Neural crest cell (in vitro differentiated cells): Measurements from ENCODE around the gene TMX3. TPM values are rescaled to one million over a fixed set of nuclear protein-coding genes. Genes with fewer than 3 reads are reported as not detected.

Experiments used
- DNase-seq: peaks from one replicate; pipeline ENCODE4 v3.0.0; 2021; ENCODE audit warnings: low read depth, mixed read lengths, low spot score
- H3K27ac Mint-ChIP-seq: one replicate; pipeline ENCODE4 v1.8.0; 2021; ENCODE audit warnings: mild to moderate bottlenecking, mixed read lengths; ENCODE audit not compliant: unreplicated experiment
- H3K27me3 Mint-ChIP-seq: 2 replicates; pipeline ENCODE4 v1.8.0; 2021; ENCODE audit warnings: low read depth, mild to moderate bottlenecking, mixed read lengths
- H3K36me3 Mint-ChIP-seq: 2 replicates; pipeline ENCODE4 v1.8.0; 2021; ENCODE audit warnings: low read depth, mild to moderate bottlenecking, mixed read lengths
- H3K4me1 Mint-ChIP-seq: 2 replicates; pipeline ENCODE4 v1.8.0; 2021; ENCODE audit warnings: mixed read lengths
- H3K4me3 Mint-ChIP-seq: one replicate; pipeline ENCODE4 v1.8.0; 2021; ENCODE audit warnings: mild to moderate bottlenecking, mixed read lengths
- H3K9me3 Mint-ChIP-seq: 2 replicates; pipeline ENCODE4 v1.8.0; 2021; ENCODE audit warnings: mixed read lengths
- CTCF ChIP-seq: fragments of 200-600 bp; sonication (generic); conservative IDR thresholded peaks from 2 replicates; pipeline ENCODE4 v1.5.0; 2021; ENCODE audit warnings: antibody characterized with exemption, mild to moderate bottlenecking
- total RNA-seq: library from RNA; stranded (reverse); gene quantifications from 2 replicates; pipeline ENCODE4 v1.2.1, GENCODE V29; 2021

Gene TMX3
- total RNA-seq, 1 donor from 2014 or later, result 47.5 TPM

GRCh38 chr18:68734308-68734707 is 19.4 kb upstream of the TMX3 start:
- Mint-ChIP-seq H3K4me1 (no peaks in the 10 kb centered on the region), H3K4me3 (no peak overlapping the region), H3K9me3 (peaks cover 2% of the 10 kb centered on the region), H3K27ac (no peak overlapping the region), H3K27me3 (no peaks in the 10 kb centered on the region), H3K36me3 (no peaks in the 10 kb centered on the region)
- no peak for TF ChIP-seq CTCF
- DNase-seq, result no peak

- Mint-ChIP-seq H3K27ac (no peak overlapping the region), H3K9me3 (peaks cover 2% of the 10 kb centered on the region), H3K4me3 (no peak overlapping the region), H3K36me3 (no peaks in the 10 kb centered on the region), H3K27me3 (no peaks in the 10 kb centered on the region), H3K4me1 (no peaks in the 10 kb centered on the region)
- no peak for TF ChIP-seq CTCF
- no peak for DNase-seq
Observed at GRCh38 chr18:68733707-68734106, 18.8 kb upstream of the TMX3 start.

GRCh38 chr18:68728081-68728700 is 13.3 kb upstream of the TMX3 start:
- Mint-ChIP-seq H3K36me3 (peaks cover 2% of the 10 kb centered on the region), H3K9me3 (peaks cover 9% of the 10 kb centered on the region), H3K4me1 (no peaks in the 10 kb centered on the region), H3K27me3 (no peaks in the 10 kb centered on the region), H3K27ac (no peak overlapping the region), H3K4me3 (no peak overlapping the region)
- TF ChIP-seq CTCF, result no peak
- no peak for DNase-seq

- H3K27ac Mint-ChIP-seq, result no peak overlapping the region
- TF ChIP-seq CTCF, result no peak
- no peaks in the 10 kb centered on the region for H3K4me1 Mint-ChIP-seq
- H3K9me3 Mint-ChIP-seq, result peaks cover 10% of the 10 kb centered on the region
- H3K4me3 Mint-ChIP-seq, result no peak overlapping the region
- peaks cover 3% of the 10 kb centered on the region for H3K36me3 Mint-ChIP-seq
- no peaks in the 10 kb centered on the region for H3K27me3 Mint-ChIP-seq
- DNase-seq, result no peak
Observed at GRCh38 chr18:68727506-68727905, 12.6 kb upstream of the TMX3 start.

GRCh38 chr18:68725346-68725745 is 10.4 kb upstream of the TMX3 start:
- Mint-ChIP-seq H3K27me3 (no peaks in the 10 kb centered on the region), H3K4me3 (no peak overlapping the region), H3K27ac (no peak overlapping the region), H3K36me3 (peaks cover 7% of the 10 kb centered on the region), H3K9me3 (peaks cover 8% of the 10 kb centered on the region), H3K4me1 (no peaks in the 10 kb centered on the region)
- no peak for DNase-seq
- TF ChIP-seq CTCF, result no peak
